A549 (cell line): ENCODE measurements around the gene BAIAP3.

Experiments used
- CBX2 ChIP-seq: fragments of 200-600 bp; sonication (generic); IDR thresholded peaks from 2 replicates; pipeline ENCODE4 v1.6.1; 2016; ENCODE audit warnings: low read depth, mild to moderate bottlenecking, borderline replicate concordance
- CTCF ChIP-seq: fragments of >200 bp; sonication (Bioruptor Twin); formaldehyde crosslinking; IDR thresholded peaks from 3 replicates; pipeline ENCODE4 v1.5.1; 2016
- HEYL ChIP-seq: fragments of 250-450 bp; sonication (Bioruptor Pico); IDR thresholded peaks from 2 replicates; pipeline ENCODE4 v1.8.0; 2021; ENCODE audit warnings: mild to moderate bottlenecking, moderate library complexity
- KDM1A ChIP-seq: fragments of 200-600 bp; sonication (generic); IDR thresholded peaks from 2 replicates; pipeline ENCODE4 v1.6.1; 2016; ENCODE audit warnings: low read depth, mild to moderate bottlenecking
- POLR2A ChIP-seq: IDR thresholded peaks from 2 replicates; pipeline ENCODE4 v1.6.1; 2012; ENCODE audit warnings: mild to moderate bottlenecking, low read length
- RNF2 ChIP-seq: fragments of 200-600 bp; sonication (generic); IDR thresholded peaks from 2 replicates; pipeline ENCODE4 v1.6.1; 2016; ENCODE audit warnings: low read depth, mild to moderate bottlenecking, antibody characterized with exemption, moderate library complexity, borderline replicate concordance
- TP53 ChIP-seq: fragments of 250-450 bp; sonication (Bioruptor Pico); IDR thresholded peaks from 2 replicates; pipeline ENCODE4 v1.5.0; 2021; ENCODE audit warnings: mild to moderate bottlenecking, moderate library complexity
- USF2 ChIP-seq: fragments of 450-650 bp; IDR thresholded peaks from 2 replicates; pipeline ENCODE4 v1.6.1; 2014; ENCODE audit warnings: antibody characterized with exemption
- ZSCAN20 ChIP-seq: fragments of 250-450 bp; sonication (Bioruptor Pico); IDR thresholded peaks from 2 replicates; pipeline ENCODE4 v1.8.0; 2022; ENCODE audit warnings: mild to moderate bottlenecking, moderate library complexity
- TF ChIP-seq, protein P1 (sequence below): IDR thresholded peaks from 2 replicates; pipeline ENCODE4 v1.6.1; 2012

DNA sequence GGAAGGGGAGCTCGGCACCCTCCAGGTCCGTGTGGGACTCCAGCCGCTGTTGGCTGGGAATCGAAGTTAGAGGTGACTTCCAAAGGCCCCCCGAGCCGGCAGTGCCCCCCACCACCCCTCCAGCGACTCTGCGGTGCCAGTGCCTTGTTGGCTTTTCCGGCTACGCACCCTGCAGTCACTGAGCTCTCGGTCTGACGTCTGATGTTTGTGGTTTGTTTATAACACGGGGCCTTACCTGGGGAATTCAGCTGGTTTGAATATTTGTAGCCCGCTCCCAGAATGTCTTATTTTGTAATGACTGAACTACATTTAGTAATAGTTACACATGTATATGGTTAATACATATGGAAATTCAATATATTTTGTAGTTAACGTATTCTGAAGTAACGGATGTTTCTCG is 7.1 kb upstream of the BAIAP3 start:
- TF ChIP-seq CBX2 = no peak
- no peak for TF ChIP-seq ZSCAN20 (CRISPR knock-in tag)
- TF ChIP-seq CTCF = no peak
- TF ChIP-seq, protein P1, sequence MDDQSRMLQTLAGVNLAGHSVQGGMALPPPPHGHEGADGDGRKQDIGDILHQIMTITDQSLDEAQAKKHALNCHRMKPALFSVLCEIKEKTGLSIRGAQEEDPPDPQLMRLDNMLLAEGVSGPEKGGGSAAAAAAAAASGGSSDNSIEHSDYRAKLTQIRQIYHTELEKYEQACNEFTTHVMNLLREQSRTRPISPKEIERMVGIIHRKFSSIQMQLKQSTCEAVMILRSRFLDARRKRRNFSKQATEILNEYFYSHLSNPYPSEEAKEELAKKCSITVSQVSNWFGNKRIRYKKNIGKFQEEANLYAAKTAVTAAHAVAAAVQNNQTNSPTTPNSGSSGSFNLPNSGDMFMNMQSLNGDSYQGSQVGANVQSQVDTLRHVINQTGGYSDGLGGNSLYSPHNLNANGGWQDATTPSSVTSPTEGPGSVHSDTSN = no peak
- no peak for TF ChIP-seq KDM1A
- TF ChIP-seq RNF2 = no peak
- TF ChIP-seq HEYL (CRISPR knock-in tag) = no peak
- no peak for TF ChIP-seq TP53 (CRISPR knock-in tag)
- TF ChIP-seq USF2 = no peak
- TF ChIP-seq POLR2A = no peak
